PC-3 (cell line): Measurements from ENCODE around the gene USP46.

Experiments used
- CTCF ChIP-seq: fragments of 300-600 bp; sonication (generic); conservative IDR thresholded peaks from 2 replicates; pipeline ENCODE4 v1.5.1; 2017; ENCODE audit warnings: antibody characterized with exemption, low read depth, mild to moderate bottlenecking, low read length
- EZH2phosphoT487 ChIP-seq: fragments of 300-600 bp; sonication (generic); IDR thresholded peaks from 2 replicates; pipeline ENCODE4 v1.6.1; 2018; ENCODE audit warnings: mild to moderate bottlenecking, antibody characterized with exemption, low read length, borderline replicate concordance

- TF ChIP-seq CTCF, result no peak
- TF ChIP-seq EZH2phosphoT487, result no peak
These were observed 42.1 kb upstream of the USP46 start for GRCh38 chr4:52701207-52701606.
